Gastrocnemius medialis (tissue), 4 donors: ENCODE data around the gene TBCD.

Experiments used
- POLR2A ChIP-seq, 2 donors: fragments of 450-650 bp; IDR thresholded peaks; one replicate each; pipeline ENCODE4 v1.6.1; 2017; ENCODE audit warnings: antibody characterized with exemption in 2 of 2, mild to moderate bottlenecking in 2 of 2, moderate library complexity in 2 of 2
- TF ChIP-seq, protein P1 (sequence below), 5 experiments: fragments of 450-650 bp in 3 of 5; fragments of 200-600 bp in 2 of 5; sonication (generic) in 2 of 5; IDR thresholded peaks in 4 of 5; conservative IDR thresholded peaks in 1 of 5; 1 replicate in 4 of 5; 2 replicates in 1 of 5; pipeline ENCODE4 v1.5.1; 2016 to 2019; ENCODE audit warnings: antibody characterized with exemption in 5 of 5, mild to moderate bottlenecking in 3 of 5, moderate library complexity in 3 of 5

DNA sequence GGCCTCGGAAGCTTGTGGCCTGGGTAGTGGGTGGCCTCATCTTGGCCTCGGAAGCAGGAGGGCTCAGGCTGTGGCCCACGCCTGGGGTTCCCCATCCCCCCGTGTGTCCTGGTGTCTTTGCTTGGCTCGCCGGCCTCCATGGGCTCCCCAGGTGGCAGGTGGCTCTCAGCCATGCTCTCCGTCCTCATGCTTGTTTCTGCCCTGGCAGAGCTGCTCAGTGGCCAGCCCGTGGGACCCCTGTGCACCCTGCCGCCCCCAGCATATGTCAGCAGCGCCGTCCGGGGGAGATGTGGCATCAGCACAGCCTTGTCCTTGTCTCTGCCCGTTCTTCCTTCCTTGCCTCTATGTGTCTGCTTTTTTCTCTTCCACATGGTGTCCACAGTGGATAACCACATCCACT is 38.5 kb downstream of the TBCD start:
- TF ChIP-seq, protein P1, sequence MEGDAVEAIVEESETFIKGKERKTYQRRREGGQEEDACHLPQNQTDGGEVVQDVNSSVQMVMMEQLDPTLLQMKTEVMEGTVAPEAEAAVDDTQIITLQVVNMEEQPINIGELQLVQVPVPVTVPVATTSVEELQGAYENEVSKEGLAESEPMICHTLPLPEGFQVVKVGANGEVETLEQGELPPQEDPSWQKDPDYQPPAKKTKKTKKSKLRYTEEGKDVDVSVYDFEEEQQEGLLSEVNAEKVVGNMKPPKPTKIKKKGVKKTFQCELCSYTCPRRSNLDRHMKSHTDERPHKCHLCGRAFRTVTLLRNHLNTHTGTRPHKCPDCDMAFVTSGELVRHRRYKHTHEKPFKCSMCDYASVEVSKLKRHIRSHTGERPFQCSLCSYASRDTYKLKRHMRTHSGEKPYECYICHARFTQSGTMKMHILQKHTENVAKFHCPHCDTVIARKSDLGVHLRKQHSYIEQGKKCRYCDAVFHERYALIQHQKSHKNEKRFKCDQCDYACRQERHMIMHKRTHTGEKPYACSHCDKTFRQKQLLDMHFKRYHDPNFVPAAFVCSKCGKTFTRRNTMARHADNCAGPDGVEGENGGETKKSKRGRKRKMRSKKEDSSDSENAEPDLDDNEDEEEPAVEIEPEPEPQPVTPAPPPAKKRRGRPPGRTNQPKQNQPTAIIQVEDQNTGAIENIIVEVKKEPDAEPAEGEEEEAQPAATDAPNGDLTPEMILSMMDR (IDR thresholded peaks at IDR 0.05 in 4 of 5, conservative IDR thresholded peaks at IDR 0.05 in 1 of 5) = no peak
- TF ChIP-seq POLR2A (IDR thresholded peaks at IDR 0.05) = no peak
